ENCODE data around the gene SS18L1. TPM values are rescaled to one million over a fixed set of nuclear protein-coding genes. Genes with fewer than 3 reads are reported as not detected.

Gene SS18L1
- total and polyA plus RNA-seq, 2 donors (not counting 1 experiment from before 2014, with no cell fraction given) = 4.7 to 7.4 TPM

GRCh38 chr20:62195075-62195405, 51.5 kb downstream of the SS18L1 start:
- no peak overlapping the region for H3K9ac ChIP-seq (ENCODE audit: insufficient read depth, low read length)
- H2AFZ ChIP-seq (ENCODE audit: low read length) = no peak overlapping the region
- no peaks in the 10 kb centered on the region for H3K4me1 ChIP-seq (ENCODE audit: control insufficient read depth, extremely low read depth, insufficient read depth, low read length)
- no peaks in the 10 kb centered on the region for H3K27me3 ChIP-seq (ENCODE audit: control insufficient read depth, insufficient read depth, low read length)
- no peaks in the 10 kb centered on the region for H4K20me1 ChIP-seq (ENCODE audit: control insufficient read depth, extremely low read depth, insufficient read depth, low read length)
- no peak for TF ChIP-seq CTCF (conservative IDR thresholded peaks at IDR 0.05 in 1 of 2, IDR thresholded peaks at IDR 0.05 in 1 of 2; ENCODE audit: low read depth in 1 of 2, low read length in 2 of 2)
- TF ChIP-seq EZH2 (IDR thresholded peaks at IDR 0.05; ENCODE audit: low read length, missing control alignments) = no peak
- no peak overlapping the region for H3K4me2 ChIP-seq (ENCODE audit: extremely low read depth, insufficient read depth, low read length)
- H3K36me3 ChIP-seq (ENCODE audit: control insufficient read depth, insufficient read depth, low read length) = peaks cover 10% of the 10 kb centered on the region
- no peak for DNase-seq (ENCODE audit: low read depth in 2 of 2)
- H3K79me2 ChIP-seq (ENCODE audit: control insufficient read depth, insufficient read depth, low read length) = peaks cover 3% of the 10 kb centered on the region
- no peaks in the 10 kb centered on the region for H3K9me3 ChIP-seq (ENCODE audit: control insufficient read depth, insufficient read depth, low read depth, low read length)
- H3K4me3 ChIP-seq (replicated peaks in 1 of 4; ENCODE audit: control extremely low read depth in 1 of 4, insufficient read depth in 1 of 4, low read depth in 3 of 4, low read length in 4 of 4) = no peak overlapping the region
- H3K27ac ChIP-seq (ENCODE audit: insufficient read depth, low read length) = no peak overlapping the region

- Histone ChIP-seq H3K4me3 (replicated peaks in 1 of 4; ENCODE audit: control extremely low read depth in 1 of 4, insufficient read depth in 1 of 4, low read depth in 3 of 4, low read length in 4 of 4) (no peak overlapping the region), H3K9me3 (ENCODE audit: control insufficient read depth, insufficient read depth, low read depth, low read length) (no peaks in the 10 kb centered on the region), H3K36me3 (ENCODE audit: control insufficient read depth, insufficient read depth, low read length) (peaks cover 11% of the 10 kb centered on the region), H3K27me3 (ENCODE audit: control insufficient read depth, insufficient read depth, low read length) (no peaks in the 10 kb centered on the region), H3K79me2 (ENCODE audit: control insufficient read depth, insufficient read depth, low read length) (no peaks in the 10 kb centered on the region), H2AFZ (ENCODE audit: low read length) (no peak overlapping the region), H3K4me2 (ENCODE audit: extremely low read depth, insufficient read depth, low read length) (no peak overlapping the region), H3K9ac (ENCODE audit: insufficient read depth, low read length) (no peak overlapping the region), H4K20me1 (ENCODE audit: control insufficient read depth, extremely low read depth, insufficient read depth, low read length) (no peaks in the 10 kb centered on the region), H3K27ac (ENCODE audit: insufficient read depth, low read length) (no peak overlapping the region), H3K4me1 (ENCODE audit: control insufficient read depth, extremely low read depth, insufficient read depth, low read length) (no peaks in the 10 kb centered on the region)
- DNase-seq (ENCODE audit: low read depth in 2 of 2) = no peak
- TF ChIP-seq CTCF (conservative IDR thresholded peaks at IDR 0.05 in 1 of 2, IDR thresholded peaks at IDR 0.05 in 1 of 2; ENCODE audit: low read depth in 1 of 2, low read length in 2 of 2) = no peak
- no peak for TF ChIP-seq EZH2 (IDR thresholded peaks at IDR 0.05; ENCODE audit: low read length, missing control alignments)
These were observed 52.2 kb downstream of the SS18L1 start for GRCh38 chr20:62195736-62196135.

- H3K27me3 ChIP-seq (ENCODE audit: control insufficient read depth, insufficient read depth, low read length) = no peaks in the 10 kb centered on the region
- no peaks in the 10 kb centered on the region for H3K9me3 ChIP-seq (ENCODE audit: control insufficient read depth, insufficient read depth, low read depth, low read length)
- H2AFZ ChIP-seq (ENCODE audit: low read length) = no peak overlapping the region
- peaks cover 15% of the 10 kb centered on the region for H3K36me3 ChIP-seq (ENCODE audit: control insufficient read depth, insufficient read depth, low read length)
- no peaks in the 10 kb centered on the region for H4K20me1 ChIP-seq (ENCODE audit: control insufficient read depth, extremely low read depth, insufficient read depth, low read length)
- no peak overlapping the region for H3K27ac ChIP-seq (ENCODE audit: insufficient read depth, low read length)
- TF ChIP-seq EZH2 (IDR thresholded peaks at IDR 0.05; ENCODE audit: low read length, missing control alignments) (no peak), CTCF (conservative IDR thresholded peaks at IDR 0.05 in 1 of 2, IDR thresholded peaks at IDR 0.05 in 1 of 2; ENCODE audit: low read depth in 1 of 2, low read length in 2 of 2) (no peak)
- no peaks in the 10 kb centered on the region for H3K79me2 ChIP-seq (ENCODE audit: control insufficient read depth, insufficient read depth, low read length)
- no peak for DNase-seq (ENCODE audit: low read depth in 2 of 2)
- H3K4me3 ChIP-seq (replicated peaks in 1 of 4; ENCODE audit: control extremely low read depth in 1 of 4, insufficient read depth in 1 of 4, low read depth in 3 of 4, low read length in 4 of 4) = no peak overlapping the region
- H3K4me2 ChIP-seq (ENCODE audit: extremely low read depth, insufficient read depth, low read length) = no peak overlapping the region
- no peak overlapping the region for H3K9ac ChIP-seq (ENCODE audit: insufficient read depth, low read length)
- no peaks in the 10 kb centered on the region for H3K4me1 ChIP-seq (ENCODE audit: control insufficient read depth, extremely low read depth, insufficient read depth, low read length)
These were observed 52.7 kb downstream of the SS18L1 start for GRCh38 chr20:62196286-62196685.

Data from fibroblast of lung (primary cell).